Measurements from ENCODE around the gene ATP2A2. TPM values are rescaled to one million over a fixed set of nuclear protein-coding genes. Genes with fewer than 3 reads are reported as not detected.
A peak's percentile ranks its signal among the peaks of the same experiment; 100 is the strongest.

The ATP2A2 gene
- total and polyA plus RNA-seq, 12 donors, result 20.8 to 312 (median 121) TPM

DNA sequence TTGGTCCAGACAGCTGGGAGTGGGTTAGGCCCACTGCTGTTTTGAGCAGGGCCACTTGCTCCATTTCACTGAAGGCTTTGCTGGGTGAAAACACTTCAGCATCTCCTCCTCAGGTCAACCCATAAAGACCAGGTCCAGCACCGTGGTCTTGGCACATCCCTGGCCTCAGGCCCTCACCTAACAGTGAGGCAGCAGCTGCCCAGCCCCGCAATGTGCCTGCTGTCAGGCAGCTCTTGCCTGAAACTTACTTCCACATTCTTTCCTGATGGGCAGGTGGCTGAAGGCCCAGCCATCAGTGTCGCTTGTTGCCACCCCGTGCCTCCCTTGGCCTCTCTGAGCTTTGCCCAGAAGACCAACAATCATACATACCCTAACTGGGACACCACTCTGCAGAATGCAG lies 68.0 kb downstream of the ATP2A2 start:
- no peak overlapping the region for H3K4me3 ChIP-seq
- TF ChIP-seq POLR2A (IDR thresholded peaks at IDR 0.05), result no peak
- TF ChIP-seq, protein P1, sequence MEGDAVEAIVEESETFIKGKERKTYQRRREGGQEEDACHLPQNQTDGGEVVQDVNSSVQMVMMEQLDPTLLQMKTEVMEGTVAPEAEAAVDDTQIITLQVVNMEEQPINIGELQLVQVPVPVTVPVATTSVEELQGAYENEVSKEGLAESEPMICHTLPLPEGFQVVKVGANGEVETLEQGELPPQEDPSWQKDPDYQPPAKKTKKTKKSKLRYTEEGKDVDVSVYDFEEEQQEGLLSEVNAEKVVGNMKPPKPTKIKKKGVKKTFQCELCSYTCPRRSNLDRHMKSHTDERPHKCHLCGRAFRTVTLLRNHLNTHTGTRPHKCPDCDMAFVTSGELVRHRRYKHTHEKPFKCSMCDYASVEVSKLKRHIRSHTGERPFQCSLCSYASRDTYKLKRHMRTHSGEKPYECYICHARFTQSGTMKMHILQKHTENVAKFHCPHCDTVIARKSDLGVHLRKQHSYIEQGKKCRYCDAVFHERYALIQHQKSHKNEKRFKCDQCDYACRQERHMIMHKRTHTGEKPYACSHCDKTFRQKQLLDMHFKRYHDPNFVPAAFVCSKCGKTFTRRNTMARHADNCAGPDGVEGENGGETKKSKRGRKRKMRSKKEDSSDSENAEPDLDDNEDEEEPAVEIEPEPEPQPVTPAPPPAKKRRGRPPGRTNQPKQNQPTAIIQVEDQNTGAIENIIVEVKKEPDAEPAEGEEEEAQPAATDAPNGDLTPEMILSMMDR (IDR thresholded peaks at IDR 0.05), result no peak
- H3K4me1 ChIP-seq (replicated peaks in 1 of 2), result peaks cover 0 to 8% of the 10 kb centered on the region in 2 donors
- WGBS, 4 donors, result 80 to 85% (median 84%) methylated on average over 4 of the region's 4 CpGs; no CpG with 5 or more reads in 1 of the 4 donors
- peak overlapping the region in 2 of 5 donors; percentile 40 to 53 for H3K27ac ChIP-seq
- H3K27me3 ChIP-seq, result no peaks in the 10 kb centered on the region
- intact Hi-C loops (cut with DNase I), result no loop called here
- no peaks in the 10 kb centered on the region for H3K9me3 ChIP-seq (replicated peaks in 1 of 3)
- peaks cover 0 to 71% of the 10 kb centered on the region in 2 donors for H3K36me3 ChIP-seq (replicated peaks in 1 of 2)
- peak in 2 of 7 donors; percentile 13 to 48 for DNase-seq

DNA sequence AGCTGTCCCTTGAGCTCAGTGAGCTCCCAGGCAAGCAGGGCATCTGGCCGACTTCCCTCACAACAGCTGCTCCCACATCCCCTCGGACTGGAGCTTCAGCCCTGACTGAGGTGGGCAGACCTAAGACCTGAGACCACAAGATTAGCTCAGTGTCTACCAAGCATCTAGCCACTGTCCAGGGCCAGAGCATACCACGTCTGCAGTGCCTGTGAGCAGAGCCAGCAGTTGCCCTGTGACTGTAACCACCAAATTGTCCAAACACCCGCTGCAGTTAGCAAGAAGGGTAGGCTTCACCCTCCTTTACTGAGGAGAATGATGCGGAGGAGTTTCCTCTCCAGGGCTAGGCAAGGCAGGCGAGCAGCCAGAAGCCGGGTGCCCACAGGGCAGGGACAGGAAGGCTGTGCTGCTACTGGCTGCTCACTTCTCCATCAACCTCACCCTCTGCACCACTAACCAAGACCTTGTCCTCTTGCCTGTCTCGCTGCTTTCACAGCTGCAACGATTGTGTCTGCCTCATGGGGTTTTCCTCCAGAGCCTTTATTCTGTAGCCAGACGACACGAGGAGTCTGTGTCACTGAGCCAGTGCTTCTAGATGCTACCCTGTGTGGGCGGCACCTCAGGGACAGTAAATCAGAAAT lies 68.6 kb downstream of the ATP2A2 start:
- H3K36me3 ChIP-seq (replicated peaks in 1 of 2), result peaks cover 0 to 65% of the 10 kb centered on the region in 2 donors
- WGBS, 4 donors, result 34 to 43% (median 35%) methylated on average over 10 to 12 of the region's 12 CpGs

GRCh38 chr12:110351119-110351518 lies 70.1 kb downstream of the ATP2A2 start:
- no peaks in the 10 kb centered on the region for H3K27me3 ChIP-seq
- intact Hi-C loops (cut with DNase I), result no loop called here
- H3K9me3 ChIP-seq (replicated peaks in 1 of 3), result no peaks in the 10 kb centered on the region
- TF ChIP-seq, protein P1 (IDR thresholded peaks at IDR 0.05), result no peak
- no peak for TF ChIP-seq POLR2A (IDR thresholded peaks at IDR 0.05)
- 87 to 92% (median 91%) methylated on average over 6 to 8 of the region's 8 CpGs for WGBS, 4 donors
- H3K4me1 ChIP-seq (replicated peaks in 1 of 2), result peaks cover 0 to 8% of the 10 kb centered on the region in 2 donors
- peaks cover 0 to 50% of the 10 kb centered on the region in 2 donors for H3K36me3 ChIP-seq (replicated peaks in 1 of 2)
- no peak overlapping the region for H3K27ac ChIP-seq
- DNase-seq, result peak in 2 of 7 donors; percentile 9 to 45
- no peak overlapping the region for H3K4me3 ChIP-seq

More for the DNA sequence above, 68.6 kb downstream of the ATP2A2 start:
- Histone ChIP-seq H3K27me3 (no peaks in the 10 kb centered on the region), H3K4me1 (replicated peaks in 1 of 2) (peaks cover 0 to 8% of the 10 kb centered on the region in 2 donors), H3K9me3 (replicated peaks in 1 of 3) (no peaks in the 10 kb centered on the region), H3K27ac (peak overlapping the region in 2 of 5 donors; percentile 40 to 53), H3K4me3 (no peak overlapping the region)
- intact Hi-C loops (cut with DNase I), result no loop called here
- TF ChIP-seq, protein P1 (IDR thresholded peaks at IDR 0.05), result peak in 1 of 6 experiments; percentile 2
- no peak for TF ChIP-seq POLR2A (IDR thresholded peaks at IDR 0.05)
- DNase-seq, result peak; percentile 46 to 74 (median 61)

DNA sequence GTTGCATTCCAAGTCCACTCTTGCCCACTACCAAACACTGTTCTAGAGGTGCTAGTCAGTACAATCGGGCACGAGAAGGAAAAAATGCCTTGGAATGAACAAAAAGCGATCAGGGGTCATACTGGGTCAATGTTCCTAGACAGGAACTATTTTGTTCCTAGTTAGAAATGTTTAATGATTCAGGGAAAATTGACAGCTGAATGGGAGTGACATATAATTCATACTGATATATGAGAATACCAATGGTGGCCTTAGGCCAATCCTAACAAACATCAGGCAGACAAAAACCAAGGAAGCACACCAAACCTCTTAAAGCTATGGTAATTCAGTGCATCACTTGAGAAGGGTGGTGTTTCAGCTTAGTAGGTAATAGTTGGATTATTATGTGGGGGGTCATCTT lies 71.4 kb downstream of the ATP2A2 start:
- Histone ChIP-seq H3K27ac (no peak overlapping the region), H3K27me3 (no peaks in the 10 kb centered on the region), H3K9me3 (replicated peaks in 1 of 3) (no peaks in the 10 kb centered on the region), H3K36me3 (replicated peaks in 1 of 2) (peaks cover 0 to 38% of the 10 kb centered on the region in 2 donors), H3K4me1 (replicated peaks in 1 of 2) (peaks cover 0 to 8% of the 10 kb centered on the region in 2 donors), H3K4me3 (no peak overlapping the region)
- no peak for DNase-seq
- TF ChIP-seq, protein P1 (IDR thresholded peaks at IDR 0.05), result no peak
- TF ChIP-seq POLR2A (IDR thresholded peaks at IDR 0.05), result no peak
- 52 to 66% (median 63%) methylated on average over 3 of the region's 3 CpGs for WGBS, 4 donors
- intact Hi-C loops (cut with DNase I), result no loop called here
